HEK293T (cell line): Measurements from ENCODE around the gene TNFAIP8.

ENCODE experiments used
- ARNT ChIP-seq: fragments of 450-650 bp; IDR thresholded peaks from 2 replicates; pipeline ENCODE4 v1.6.1; 2017; ENCODE audit warnings: mild to moderate bottlenecking
- BHLHE40 ChIP-seq: fragments of 450-650 bp; IDR thresholded peaks from 2 replicates; pipeline ENCODE4 v1.6.1; 2016; ENCODE audit warnings: mild to moderate bottlenecking, moderate library complexity, borderline replicate concordance
- FOXK2 ChIP-seq: fragments of 450-650 bp; IDR thresholded peaks from 2 replicates; pipeline ENCODE4 v1.6.1; 2016; ENCODE audit warnings: mild to moderate bottlenecking
- NFRKB ChIP-seq: fragments of 450-650 bp; IDR thresholded peaks from 2 replicates; pipeline ENCODE4 v1.6.1; 2016; ENCODE audit warnings: mild to moderate bottlenecking, moderate library complexity
- ZNF384 ChIP-seq: fragments of 450-650 bp; IDR thresholded peaks from 2 replicates; pipeline ENCODE4 v1.6.1; 2016

DNA sequence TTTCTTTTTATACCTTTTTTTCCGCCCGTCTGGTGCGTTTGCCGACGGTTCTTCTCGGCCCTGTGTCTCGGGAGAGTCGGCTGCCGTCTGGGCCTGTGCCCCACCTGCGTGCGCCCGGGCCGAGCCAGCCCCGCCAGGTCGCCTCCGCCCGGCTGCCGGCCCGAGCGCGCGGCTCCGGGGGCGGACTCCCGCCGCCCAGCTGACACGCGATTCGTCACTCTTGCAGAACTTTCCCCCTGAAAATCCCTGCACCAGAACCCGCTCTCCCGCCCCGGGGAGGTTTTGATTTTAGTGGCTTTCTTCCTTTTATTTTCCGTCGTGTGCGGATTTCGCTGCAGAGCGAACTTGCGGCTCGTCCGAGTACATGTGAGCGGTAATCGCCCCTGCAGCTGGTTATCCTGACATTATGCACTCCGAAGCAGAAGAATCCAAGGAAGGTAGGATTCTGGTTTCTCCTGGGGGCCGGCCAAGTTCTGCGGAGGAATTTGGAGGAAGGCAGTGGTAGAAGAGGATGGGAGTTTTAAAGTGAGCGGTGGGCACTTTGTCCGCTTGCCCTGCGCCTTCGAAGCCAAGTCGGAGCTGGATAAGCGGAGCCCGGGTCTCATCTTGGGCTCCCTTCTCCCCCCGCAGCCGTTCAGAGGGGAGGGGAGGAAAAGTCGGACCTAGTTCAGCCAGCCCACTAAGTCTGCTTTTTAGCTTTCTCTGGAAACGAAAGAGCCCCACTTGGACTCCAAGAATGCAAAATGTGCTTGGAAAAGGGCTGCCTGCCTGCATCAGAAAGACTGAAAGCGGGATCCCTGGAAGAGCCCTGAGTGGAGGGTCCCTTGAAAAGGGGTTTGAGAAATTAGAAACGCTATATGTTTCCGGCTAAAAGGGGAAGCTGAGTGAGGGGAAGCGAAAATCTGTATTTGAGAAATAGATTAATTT lies at the start of gene TNFAIP8:
- TF ChIP-seq BHLHE40, result no peak
- no peak for TF ChIP-seq ZNF384
- TF ChIP-seq ARNT, result no peak
- no peak for TF ChIP-seq FOXK2
- TF ChIP-seq NFRKB, result no peak
